DMS 273 (cell line): ENCODE measurements around the gene PCSK5.
"Not testable (repeated sequence)": the region's sequence is repeated elsewhere in the genome, so short reads cannot be mapped to it uniquely, and the experiment has no call there.

Experiments
- DNase-seq: peaks from one replicate; lab custom pipeline; 2025; ENCODE audit not compliant: unreplicated experiment; lab: John Stamatoyannopoulos, UW

Gene PCSK5

GRCh38 chr9:75962013-75962661, 71.7 kb downstream of the PCSK5 start:
- DNase-seq, result no peak

DNA sequence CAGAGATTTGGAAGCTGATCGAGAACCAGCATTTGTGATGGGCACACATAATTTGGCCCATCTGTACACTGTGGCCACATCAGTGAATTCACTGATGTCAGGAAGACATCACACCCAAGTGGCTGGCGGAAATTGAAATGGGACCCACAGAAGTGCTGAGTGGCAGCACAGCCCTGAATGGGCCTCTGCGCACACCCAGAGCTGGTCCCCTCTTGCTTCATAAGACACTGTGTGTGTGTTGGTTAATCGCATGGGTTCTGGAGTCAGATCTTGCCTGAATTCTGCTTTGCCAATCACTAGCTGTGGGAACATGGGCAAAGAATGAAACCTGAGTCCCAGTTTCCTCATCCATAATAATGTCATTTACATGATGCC, 72.2 kb downstream of the PCSK5 start:
- no peak for DNase-seq

GRCh38 chr9:75963321-75963720, 72.8 kb downstream of the PCSK5 start:
- not testable (repeated sequence) for DNase-seq

- no peak for DNase-seq
These were observed 74.0 kb downstream of the PCSK5 start for GRCh38 chr9:75964427-75964826.

DNA sequence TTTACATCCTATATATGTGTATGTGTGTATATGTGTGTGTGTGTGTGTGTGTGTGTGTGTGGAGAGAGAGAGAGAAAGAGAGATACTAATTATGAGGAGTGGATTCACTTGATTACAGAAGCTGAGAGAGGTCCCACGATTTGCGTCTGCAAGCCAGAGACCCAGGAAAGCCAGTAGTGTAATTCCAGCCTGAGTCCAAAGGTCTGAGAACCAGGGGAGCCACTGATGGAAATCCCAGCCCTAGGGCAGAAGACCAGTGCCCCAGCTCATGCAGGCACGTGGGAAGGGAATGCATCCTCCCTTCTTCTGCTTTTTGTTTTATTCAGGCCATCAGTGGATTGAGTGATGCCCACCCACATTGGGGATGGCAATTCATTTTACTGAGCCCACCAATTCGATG, 74.8 kb downstream of the PCSK5 start:
- no peak for DNase-seq

- no peak for DNase-seq
These were observed 77.1 kb downstream of the PCSK5 start for GRCh38 chr9:75967556-75967955.

- no peak for DNase-seq
These were observed 83.7 kb downstream of the PCSK5 start for GRCh38 chr9:75974016-75974766.

GRCh38 chr9:75975071-75975470, 84.6 kb downstream of the PCSK5 start:
- no peak for DNase-seq

DNA sequence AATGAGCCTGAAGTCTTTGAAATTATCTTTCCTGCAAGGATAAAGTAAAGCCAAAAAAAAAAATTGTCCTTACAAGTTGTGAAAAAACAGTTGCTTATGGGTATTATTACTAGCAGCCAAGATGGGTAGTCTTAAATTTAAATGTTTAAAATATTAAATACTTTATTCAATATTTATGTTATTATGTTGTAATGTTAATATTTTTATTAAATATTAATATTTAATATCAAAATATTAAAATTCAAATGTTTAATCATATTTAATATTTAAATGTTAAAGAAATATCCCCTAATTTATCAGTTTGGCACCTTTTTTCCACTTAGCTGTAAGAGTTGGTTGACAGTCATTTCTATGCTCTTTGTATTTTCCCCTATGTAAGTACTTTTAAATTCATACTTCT, 86.1 kb downstream of the PCSK5 start:
- DNase-seq, result no peak

- DNase-seq, result peak; percentile 4
These were observed 88.9 kb downstream of the PCSK5 start for GRCh38 chr9:75979362-75979761.

- no peak for DNase-seq
These were observed 93.0 kb downstream of the PCSK5 start for GRCh38 chr9:75983319-75984045.

DNA sequence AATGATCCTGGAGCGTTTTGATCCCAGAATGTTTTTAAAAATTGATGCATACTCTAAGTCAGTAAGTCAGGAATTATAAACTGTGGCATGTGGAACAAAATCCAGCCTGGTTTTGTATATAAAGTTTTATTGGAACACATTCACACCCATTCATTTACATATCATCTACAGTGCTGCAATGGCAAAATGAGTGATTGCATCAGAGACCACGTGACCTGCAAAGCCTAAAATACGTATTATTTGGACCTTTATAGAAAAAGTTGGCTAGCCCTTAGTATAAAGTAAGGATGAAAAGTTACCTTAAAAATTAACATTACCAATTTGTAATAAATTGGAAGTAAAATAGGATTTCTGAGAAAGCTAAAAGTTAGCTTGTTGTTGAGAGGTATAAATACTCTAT, 95.0 kb downstream of the PCSK5 start:
- DNase-seq, result no peak

GRCh38 chr9:75988663-75989062, 98.2 kb downstream of the PCSK5 start:
- DNase-seq, result no peak

DNA sequence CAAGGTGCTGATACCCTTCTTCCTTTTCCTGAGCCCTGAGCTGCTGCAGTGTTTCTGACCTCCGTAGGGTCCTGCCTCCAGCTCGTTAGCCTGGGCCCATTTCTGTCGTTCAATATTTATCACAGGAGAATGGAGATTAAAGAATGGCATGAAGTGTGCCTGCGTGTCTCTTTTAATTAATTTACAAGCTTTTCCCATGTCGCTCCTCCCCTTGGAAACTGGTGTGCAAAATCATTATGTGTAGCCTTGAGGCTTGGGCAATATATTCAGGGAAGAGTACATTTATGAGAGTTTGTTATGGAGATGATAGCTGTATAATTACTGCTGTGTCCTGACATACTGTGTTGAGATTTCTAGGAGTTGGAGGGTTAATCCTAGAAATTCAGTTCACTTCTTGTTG, 99.7 kb downstream of the PCSK5 start:
- no peak for DNase-seq

- no peak for DNase-seq
These were observed 100.3 kb downstream of the PCSK5 start for GRCh38 chr9:75990576-75991304.

DNA sequence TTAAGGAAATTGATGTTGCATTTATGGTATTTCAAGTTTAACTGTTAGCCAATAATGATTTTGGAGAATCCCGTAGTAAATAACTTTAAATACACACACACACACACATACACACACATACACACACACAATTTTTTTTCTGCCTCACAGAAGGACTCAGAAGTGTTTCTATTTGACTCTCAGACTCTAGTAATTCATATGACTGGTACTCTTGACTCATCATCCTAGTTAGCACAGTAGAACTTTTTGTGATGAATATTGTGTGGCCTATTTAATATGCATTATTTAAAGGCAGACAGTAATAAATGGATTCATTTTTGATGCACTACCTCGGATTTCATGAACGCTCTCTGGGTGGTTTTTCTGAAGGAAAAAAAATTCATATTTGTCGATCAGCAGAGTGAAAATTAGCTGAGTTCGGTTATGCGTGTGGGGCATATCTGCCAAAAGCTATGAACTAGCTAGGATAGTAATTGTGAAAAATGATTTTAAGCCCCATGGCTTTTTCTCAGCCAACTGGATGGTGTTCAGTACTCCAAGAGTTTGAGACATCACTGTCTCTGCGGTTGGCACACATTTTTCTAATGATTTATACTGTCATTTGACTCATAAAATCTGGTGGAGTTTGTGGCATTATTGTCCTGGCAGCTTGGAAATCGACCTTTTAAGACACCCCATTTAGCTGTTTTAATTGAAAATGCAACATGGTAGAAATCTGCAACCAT, 102.2 kb downstream of the PCSK5 start:
- DNase-seq, result no peak

DNA sequence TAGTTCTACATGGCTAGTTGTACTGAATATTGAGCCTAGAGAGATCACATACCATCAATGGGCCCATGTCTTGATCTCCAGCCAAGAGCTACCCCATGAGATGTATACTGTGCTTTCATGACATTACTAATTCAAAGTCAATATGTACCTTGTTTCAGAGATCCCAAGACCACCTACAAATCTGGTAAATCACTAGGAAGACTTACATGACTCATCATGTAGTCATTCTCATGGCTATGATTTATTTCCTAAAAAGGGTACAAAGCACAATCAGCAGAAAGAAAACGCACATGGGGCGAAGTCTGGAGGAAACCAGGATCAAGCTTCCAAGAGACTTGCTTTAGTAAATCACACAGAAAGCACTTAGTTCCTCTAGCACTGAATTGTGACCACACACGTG, 103.0 kb downstream of the PCSK5 start:
- DNase-seq, result no peak

DNA sequence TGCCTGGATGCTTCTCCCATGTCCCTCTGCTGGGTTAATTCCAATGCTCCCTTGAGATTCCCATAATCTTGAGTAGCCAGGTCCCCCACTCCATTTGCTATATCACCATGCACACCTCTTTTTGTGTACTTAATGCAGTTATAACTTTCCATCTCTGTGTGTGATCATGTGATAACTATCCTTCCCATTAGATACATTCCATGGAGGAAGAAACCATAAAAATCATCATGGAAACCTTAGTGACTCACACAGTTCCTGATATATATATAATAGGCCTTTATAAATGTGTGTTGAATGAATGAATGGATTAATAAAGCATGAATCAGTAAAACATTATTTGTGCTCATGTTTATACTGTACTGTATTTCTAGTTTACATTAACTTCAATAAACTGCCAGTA, 104.6 kb downstream of the PCSK5 start:
- DNase-seq, result no peak

DNA sequence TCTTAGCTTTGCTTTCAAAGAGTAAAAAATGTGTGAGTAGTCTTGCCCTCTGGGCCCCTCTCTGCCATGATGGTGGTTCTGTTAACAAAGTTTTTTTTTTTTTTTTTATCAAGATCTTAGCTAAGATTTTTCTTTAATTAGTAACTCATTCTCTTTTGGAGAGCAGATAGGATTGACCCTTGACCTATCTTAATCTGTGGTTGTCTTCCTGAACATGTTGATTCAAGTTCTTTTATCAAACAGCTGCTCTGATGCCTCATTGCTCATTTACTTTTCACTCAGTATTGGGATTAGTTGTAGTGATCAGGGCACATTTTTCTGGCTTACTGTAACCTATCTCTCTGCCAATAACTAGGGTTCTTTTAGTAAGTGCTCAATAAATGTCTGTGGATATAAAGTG, 106.3 kb downstream of the PCSK5 start:
- DNase-seq, result no peak

- DNase-seq, result no peak
These were observed 106.7 kb downstream of the PCSK5 start for GRCh38 chr9:75997206-75997605.
